A673 (cell line): ENCODE data around the gene SAMD11. TPM values are rescaled to one million over a fixed set of nuclear protein-coding genes. Genes with fewer than 3 reads are reported as not detected.

Source experiments
- BruUV-seq: library from RNA; stranded (reverse); fragments of 400-500 nt; replicated peaks from 2 replicates; lab custom pipeline; 2021; lab: Mats Ljungman, UMichigan
- CTCF ChIA-PET: fragments of 300-600 bp; sonication (Branson Sonifier 250); formaldehyde crosslinking; loops from one replicate; lab custom pipeline; 2022; ENCODE audit warnings: antibody characterized with exemption; lab: Charles Lee
- POLR2A ChIA-PET: fragments of 300-600 bp; sonication (Branson Sonifier 250); formaldehyde crosslinking; loops from one replicate; lab custom pipeline; 2022; ENCODE audit warnings: antibody characterized with exemption; ENCODE audit not compliant: low non-redundant PET; lab: Charles Lee
- DNase-seq: peaks from one replicate; pipeline ENCODE4 v3.0.0-alpha.2; 2015; ENCODE audit warnings: low spot score
- H3K27ac ChIP-seq: fragments of 200-600 bp; sonication (generic); 2 replicates; pipeline ENCODE4 v1.5.1; 2016; ENCODE audit warnings: mixed run types, low read depth, mild to moderate bottlenecking, mixed read lengths, antibody characterized with exemption, low read length; ENCODE audit not compliant: poor library complexity, severe bottlenecking
- H3K27me3 ChIP-seq: fragments of 200-600 bp; sonication (generic); replicated peaks from 2 replicates; pipeline ENCODE4 v1.6.1; 2017; ENCODE audit warnings: mixed run types, low read depth, mild to moderate bottlenecking, mixed read lengths, antibody characterized with exemption, low read length; ENCODE audit not compliant: insufficient read depth, poor library complexity
- H3K36me3 ChIP-seq: fragments of 200-600 bp; sonication (generic); 2 replicates; pipeline ENCODE4 v1.6.1; 2016; ENCODE audit warnings: mixed run types, mild to moderate bottlenecking, mixed read lengths, antibody characterized with exemption, low read length; ENCODE audit not compliant: insufficient read depth, poor library complexity, severe bottlenecking
- H3K4me1 ChIP-seq: fragments of 200-600 bp; sonication (generic); 2 replicates; pipeline ENCODE4 v1.6.1; 2017; ENCODE audit warnings: mixed run types, mild to moderate bottlenecking, mixed read lengths, antibody characterized with exemption, low read length; ENCODE audit not compliant: insufficient read depth, poor library complexity, severe bottlenecking
- H3K4me3 ChIP-seq: fragments of 200-600 bp; sonication (generic); 2 replicates; pipeline ENCODE4 v1.5.1; 2016; ENCODE audit warnings: low read depth, mixed run types, mild to moderate bottlenecking, mixed read lengths, low read length; ENCODE audit not compliant: poor library complexity, severe bottlenecking
- H3K9me3 ChIP-seq: fragments of 200-600 bp; sonication (generic); 2 replicates; pipeline ENCODE4 v1.6.1; 2016; ENCODE audit warnings: mixed run types, low read depth, mild to moderate bottlenecking, mixed read lengths, antibody characterized with exemption, low read length; ENCODE audit not compliant: poor library complexity, severe bottlenecking
- CTCF ChIP-seq: fragments of 300-800, 200-600 bp; sonication (generic); conservative IDR thresholded peaks from 2 replicates; pipeline ENCODE4 v1.5.1; 2017; ENCODE audit warnings: low read depth, mild to moderate bottlenecking, antibody characterized with exemption, low read length, moderate library complexity, mixed read lengths
- EZH2 ChIP-seq: fragments of 200-600 bp; sonication (generic); IDR thresholded peaks from 2 replicates; pipeline ENCODE4 v1.6.1; 2017; ENCODE audit warnings: borderline replicate concordance, low read depth, mild to moderate bottlenecking, mixed read lengths, antibody characterized with exemption, low read length; ENCODE audit not compliant: poor library complexity, severe bottlenecking
- intact Hi-C: fragments of 100-400 bp; cut with micrococcal nuclease; formaldehyde crosslinking; loops from one replicate; pipeline ENCODE4 v1.10.0; 2022; ENCODE audit not compliant: unreplicated experiment
- total RNA-seq: library from RNA; stranded (reverse); gene quantifications from 2 replicates; pipeline ENCODE4 v1.2.3, GENCODE V29; 2021

The SAMD11 gene
- total RNA-seq, 1 experiment from 2014 or later = 28.4 TPM

- DNase-seq = no peak
- peaks cover 12% of the 10 kb centered on the region for H3K4me1 ChIP-seq
- no peak overlapping the region for H3K27ac ChIP-seq
- no peak overlapping the region for H3K4me3 ChIP-seq
- CTCF ChIA-PET = interaction anchor here (1.3 kb wide), 1 partner anchor 50 kb away, joined by 4 read pairs; no protein-coding TSS in a partner anchor
- POLR2A ChIA-PET = no interaction called here
- no peaks in the 10 kb centered on the region for H3K27me3 ChIP-seq
- intact Hi-C loops = no loop called here
- no peaks in the 10 kb centered on the region for H3K9me3 ChIP-seq
- TF ChIP-seq CTCF (no peak), EZH2 (no peak)
- peaks cover 60% of the 10 kb centered on the region for H3K36me3 ChIP-seq
- no TSS peak for BruUV-seq
These were observed 31.8 kb downstream of the SAMD11 start for GRCh38 chr1:955474-955873.

GRCh38 chr1:956636-957035 is 32.9 kb downstream of the SAMD11 start:
- Histone ChIP-seq H3K4me1 (peaks cover 12% of the 10 kb centered on the region), H3K4me3 (no peak overlapping the region), H3K36me3 (peaks cover 53% of the 10 kb centered on the region), H3K27ac (no peak overlapping the region), H3K9me3 (no peaks in the 10 kb centered on the region), H3K27me3 (no peaks in the 10 kb centered on the region)
- BruUV-seq = no TSS peak
- no peak for DNase-seq
- ChIA-PET POLR2A (no interaction called here), CTCF (no interaction called here)
- intact Hi-C loops = no loop called here
- TF ChIP-seq EZH2 (no peak), CTCF (no peak)

- ChIA-PET POLR2A (no interaction called here), CTCF (no interaction called here)
- no peaks in the 10 kb centered on the region for H3K27me3 ChIP-seq
- DNase-seq = peak; percentile 95
- peaks cover 12% of the 10 kb centered on the region for H3K4me1 ChIP-seq
- H3K9me3 ChIP-seq = no peaks in the 10 kb centered on the region
- peak within 1 kb of the TSS; percentile 84 for H3K27ac ChIP-seq
- TSS peak; percentile 83 for BruUV-seq
- intact Hi-C loops = no loop called here
- peak within 1 kb of the TSS; percentile 98 for H3K4me3 ChIP-seq
- peaks cover 37% of the 10 kb centered on the region for H3K36me3 ChIP-seq
- TF ChIP-seq CTCF = no peak
- no peak for TF ChIP-seq EZH2
These were observed 35.4 kb downstream of the SAMD11 start, which contains the start of gene NOC2L for GRCh38 chr1:958823-959730. Gene NOC2L, minus strand, starts transcription at chr1:959256. Its CDS starts 16 bp downstream, at chr1:959240.
